Testis (tissue), 2 donors: Measurements from ENCODE around the gene TLE3.

Source experiments
- POLR2A ChIP-seq: fragments of 450-650 bp; IDR thresholded peaks from one replicate; pipeline ENCODE4 v1.6.1; 2017; ENCODE audit warnings: antibody characterized with exemption, mild to moderate bottlenecking, moderate library complexity
- TF ChIP-seq, protein P1 (sequence below), 3 experiments: fragments of 450-650 bp in 2 of 3; fragments of 200-600 bp in 1 of 3; sonication (generic) in 1 of 3; IDR thresholded peaks; one replicate each; pipeline ENCODE4 v1.5.1; 2016 to 2019; ENCODE audit warnings: antibody characterized with exemption in 3 of 3, mild to moderate bottlenecking in 2 of 3, moderate library complexity in 1 of 3

DNA sequence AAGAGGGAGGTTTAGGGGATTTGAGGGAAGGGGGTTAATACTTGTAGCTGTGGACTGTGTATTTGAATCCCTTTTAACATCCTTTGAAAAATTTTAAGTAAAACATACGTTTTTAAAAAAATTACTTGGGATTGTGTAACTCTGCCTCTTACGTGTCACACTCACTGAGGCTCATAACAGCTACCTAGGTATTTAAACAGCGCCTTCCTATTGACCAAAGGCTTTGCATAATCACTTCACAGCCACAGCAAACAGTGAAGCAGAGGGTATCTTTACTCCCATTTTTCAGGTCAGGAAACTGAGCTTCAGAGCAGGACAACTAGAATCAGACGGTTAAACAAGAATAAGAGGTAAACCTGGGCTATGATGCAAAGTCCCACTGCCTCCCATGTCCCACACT, 95.9 kb downstream of the TLE3 start:
- TF ChIP-seq, protein P1, sequence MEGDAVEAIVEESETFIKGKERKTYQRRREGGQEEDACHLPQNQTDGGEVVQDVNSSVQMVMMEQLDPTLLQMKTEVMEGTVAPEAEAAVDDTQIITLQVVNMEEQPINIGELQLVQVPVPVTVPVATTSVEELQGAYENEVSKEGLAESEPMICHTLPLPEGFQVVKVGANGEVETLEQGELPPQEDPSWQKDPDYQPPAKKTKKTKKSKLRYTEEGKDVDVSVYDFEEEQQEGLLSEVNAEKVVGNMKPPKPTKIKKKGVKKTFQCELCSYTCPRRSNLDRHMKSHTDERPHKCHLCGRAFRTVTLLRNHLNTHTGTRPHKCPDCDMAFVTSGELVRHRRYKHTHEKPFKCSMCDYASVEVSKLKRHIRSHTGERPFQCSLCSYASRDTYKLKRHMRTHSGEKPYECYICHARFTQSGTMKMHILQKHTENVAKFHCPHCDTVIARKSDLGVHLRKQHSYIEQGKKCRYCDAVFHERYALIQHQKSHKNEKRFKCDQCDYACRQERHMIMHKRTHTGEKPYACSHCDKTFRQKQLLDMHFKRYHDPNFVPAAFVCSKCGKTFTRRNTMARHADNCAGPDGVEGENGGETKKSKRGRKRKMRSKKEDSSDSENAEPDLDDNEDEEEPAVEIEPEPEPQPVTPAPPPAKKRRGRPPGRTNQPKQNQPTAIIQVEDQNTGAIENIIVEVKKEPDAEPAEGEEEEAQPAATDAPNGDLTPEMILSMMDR (IDR thresholded peaks at IDR 0.05) = no peak
- TF ChIP-seq POLR2A = no peak
